Myocyte (in vitro differentiated cells): ENCODE measurements around the gene FBXL16. TPM values are rescaled to one million over a fixed set of nuclear protein-coding genes. Genes with fewer than 3 reads are reported as not detected.
"Not testable (repeated sequence)": the region's sequence is repeated elsewhere in the genome, so short reads cannot be mapped to it uniquely, and the experiment has no call there.

Experiments used
- DNase-seq: peaks from one replicate; pipeline ENCODE4 v3.0.0-alpha.2; 2012; ENCODE audit warnings: low read depth
- polyA plus RNA-seq: library from polyadenylated mRNA; unstranded; fragments of >200 nt; gene quantifications from one replicate; pipeline ENCODE4 v1.2.1, GENCODE V29; 2012; ENCODE audit warnings: missing spikeins
- total RNA-seq: library from RNA; depleted of rRNA; stranded (reverse); fragments of >200 nt; gene quantifications from 2 replicates; pipeline ENCODE4 v1.2.3, GENCODE V29; 2014

Gene FBXL16, protein sequence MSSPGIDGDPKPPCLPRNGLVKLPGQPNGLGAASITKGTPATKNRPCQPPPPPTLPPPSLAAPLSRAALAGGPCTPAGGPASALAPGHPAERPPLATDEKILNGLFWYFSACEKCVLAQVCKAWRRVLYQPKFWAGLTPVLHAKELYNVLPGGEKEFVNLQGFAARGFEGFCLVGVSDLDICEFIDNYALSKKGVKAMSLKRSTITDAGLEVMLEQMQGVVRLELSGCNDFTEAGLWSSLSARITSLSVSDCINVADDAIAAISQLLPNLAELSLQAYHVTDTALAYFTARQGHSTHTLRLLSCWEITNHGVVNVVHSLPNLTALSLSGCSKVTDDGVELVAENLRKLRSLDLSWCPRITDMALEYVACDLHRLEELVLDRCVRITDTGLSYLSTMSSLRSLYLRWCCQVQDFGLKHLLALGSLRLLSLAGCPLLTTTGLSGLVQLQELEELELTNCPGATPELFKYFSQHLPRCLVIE
- total RNA-seq, result 0.21 and 0.51 TPM in 2 replicates
- 0.97 TPM for polyA plus RNA-seq

DNA sequence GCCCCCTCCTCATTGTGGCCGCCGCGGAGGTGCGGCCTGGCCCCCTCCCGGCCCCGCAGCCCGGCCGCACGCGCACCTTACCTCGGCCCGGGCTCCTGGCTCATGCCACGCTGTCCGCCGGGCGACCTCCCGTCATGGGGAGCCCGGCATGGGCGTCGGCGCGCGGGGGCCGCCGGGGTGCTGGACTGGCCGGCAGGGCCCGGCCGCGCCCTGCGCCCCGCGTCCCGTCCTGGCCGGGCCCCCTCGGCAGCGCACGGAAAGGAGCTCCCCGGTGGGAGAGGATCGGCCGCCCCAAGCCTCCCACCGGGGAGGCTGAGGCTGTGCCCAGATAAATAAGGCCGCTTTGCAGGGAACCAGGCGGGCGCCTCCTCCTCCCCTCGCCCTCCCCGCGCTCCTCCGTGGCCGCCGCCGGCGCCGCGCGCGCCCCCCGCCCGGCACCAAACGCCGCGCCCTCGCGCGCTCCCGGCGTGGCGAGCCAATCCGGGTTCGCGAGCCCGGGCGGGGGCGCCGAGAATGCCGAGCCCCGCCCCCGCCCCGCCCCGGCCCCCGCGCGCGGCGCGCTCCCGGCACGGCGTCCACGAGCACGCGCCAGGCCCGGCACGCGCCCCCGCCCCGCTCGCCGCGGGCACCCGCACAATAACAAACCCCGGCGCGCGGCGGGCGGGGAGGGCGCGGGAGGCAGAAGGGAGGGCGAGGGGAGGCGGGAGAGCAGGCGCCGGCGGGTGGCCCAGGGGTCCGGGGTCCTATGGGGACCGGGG is at the start of gene FBXL16:
FBXL16 (minus strand) TSS at position 371 of the 758 bp plus-strand sequence. CDS start 8,396 bp downstream, outside the sequence.
- DNase-seq, result no peak

DNA sequence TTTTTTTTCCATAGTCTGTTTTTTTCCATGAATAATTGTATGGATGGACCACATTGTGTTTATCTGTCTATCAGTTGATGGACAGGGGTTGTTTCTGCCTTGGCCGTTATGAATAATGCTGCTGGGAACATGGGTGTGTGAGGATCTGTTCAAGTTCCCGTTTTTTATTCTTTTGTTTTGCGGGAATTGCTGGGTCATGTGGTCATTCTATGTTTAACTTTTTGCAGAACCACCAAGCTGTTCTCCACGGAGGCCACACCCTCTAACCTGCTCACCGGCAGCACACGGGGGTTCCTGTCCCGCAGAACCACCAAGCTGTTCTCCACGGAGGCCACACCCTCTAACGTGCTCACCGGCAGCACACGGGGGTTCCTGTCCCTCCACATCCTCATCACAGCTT is 49.1 kb upstream of the FBXL16 start:
- no peak for DNase-seq

DNA sequence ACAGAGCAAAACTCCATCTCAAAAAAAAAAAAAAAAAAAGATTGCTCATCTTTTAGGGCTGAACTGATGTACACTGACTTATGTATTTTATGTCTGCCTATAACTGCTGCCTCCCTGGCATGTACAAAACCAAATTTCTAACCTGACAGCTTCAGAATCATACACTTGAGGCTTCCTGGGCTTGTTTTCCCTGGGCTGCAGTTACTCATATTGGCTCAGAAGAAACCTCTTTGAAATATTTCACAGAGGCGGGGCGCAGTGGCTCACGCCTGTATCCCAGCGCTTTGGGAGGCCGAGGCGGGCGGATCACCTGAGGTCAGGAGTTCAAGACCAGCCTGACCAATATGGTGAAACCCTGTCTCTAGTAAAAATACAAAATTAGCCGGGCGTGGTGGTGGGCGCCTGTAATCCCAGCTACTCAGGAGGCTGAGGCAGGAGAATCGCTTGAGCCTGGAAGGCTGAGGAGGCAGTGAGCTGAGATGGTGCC is 48.6 kb upstream of the FBXL16 start:
- DNase-seq, result not testable (repeated sequence)

DNA sequence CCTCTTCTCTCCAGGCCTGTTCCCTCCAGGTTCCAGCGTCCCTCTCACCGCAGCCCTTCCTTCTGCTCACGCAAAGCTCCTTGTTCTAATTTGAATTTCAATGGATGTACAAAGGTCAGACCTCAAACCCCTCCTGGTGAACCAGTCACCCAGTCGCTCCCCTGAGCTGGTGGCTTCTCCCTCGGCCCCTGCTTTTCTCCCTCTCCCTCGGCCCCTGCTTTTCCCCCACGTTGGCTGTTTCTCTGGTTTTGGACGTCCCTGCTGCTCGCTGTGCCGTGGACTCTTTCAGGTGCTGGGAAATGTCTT is 46.4 kb upstream of the FBXL16 start:
- no peak for DNase-seq

DNA sequence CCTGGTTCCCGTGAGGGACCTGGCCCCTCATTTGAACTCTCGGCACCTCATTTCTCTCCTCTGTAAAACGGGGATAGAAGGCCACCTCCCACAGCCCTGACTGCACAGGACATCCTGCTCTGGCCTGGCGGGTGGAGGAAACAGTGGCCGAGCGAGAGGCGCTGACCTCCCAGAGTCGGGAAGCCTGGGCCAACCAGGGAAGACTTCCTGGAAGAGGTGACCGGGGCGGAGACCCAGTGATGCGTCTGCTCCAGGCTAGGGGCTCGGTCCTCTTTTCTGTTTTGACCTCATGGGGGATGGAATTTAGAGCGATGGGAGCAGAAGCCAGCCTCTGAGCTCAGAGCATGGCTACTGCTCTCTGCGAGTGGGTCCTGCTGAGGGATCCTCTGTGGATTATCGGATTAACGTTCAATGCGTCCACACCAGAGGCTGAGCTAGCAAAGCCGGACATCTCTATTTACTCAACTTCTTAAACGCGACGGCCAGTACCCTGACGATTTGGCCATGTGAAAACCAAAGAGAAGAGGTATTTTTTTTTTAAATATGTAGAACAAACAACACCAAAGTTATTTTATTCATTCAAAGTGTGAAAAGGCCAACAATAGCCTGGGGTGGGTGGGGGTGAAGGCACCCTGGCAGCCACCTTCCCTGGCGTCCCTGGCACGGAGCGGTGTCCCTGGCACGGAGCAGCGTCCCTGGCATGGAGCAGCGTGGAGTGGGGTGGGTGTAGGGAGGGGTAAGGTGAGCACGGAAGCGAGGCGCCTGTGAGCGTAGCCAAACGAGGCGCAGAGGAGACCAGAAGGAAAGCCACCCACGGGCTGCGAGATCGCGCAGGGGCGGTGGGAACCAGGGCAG is 45.8 kb upstream of the FBXL16 start:
- DNase-seq, result no peak

GRCh38 chr16:750485-750884 is 44.9 kb upstream of the FBXL16 start:
- no peak for DNase-seq

- DNase-seq, result peak; percentile 30
Observed at GRCh38 chr16:749010-749409, 43.4 kb upstream of the FBXL16 start.

- no peak for DNase-seq
Observed at GRCh38 chr16:747978-748746, 42.6 kb upstream of the FBXL16 start.

DNA sequence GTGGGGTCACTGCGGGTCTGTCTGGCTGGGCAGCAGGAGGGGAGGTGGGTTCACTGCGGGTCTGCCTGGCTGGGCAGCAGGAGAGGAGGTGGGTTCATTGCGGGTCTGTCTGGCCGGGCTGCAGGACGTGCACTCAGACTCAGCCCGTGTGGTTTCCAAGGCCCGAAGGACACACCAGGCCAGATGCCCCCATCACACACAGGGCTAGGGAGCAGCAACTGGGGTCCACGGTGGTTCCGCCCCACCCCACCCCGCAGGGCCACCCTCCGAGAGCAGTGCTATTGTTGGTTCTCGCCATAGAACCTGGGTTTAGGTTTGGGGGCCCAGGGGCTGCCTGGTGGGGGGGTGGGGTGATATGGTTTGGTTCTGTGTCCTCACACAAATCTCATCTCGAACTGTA is 41.0 kb upstream of the FBXL16 start:
- no peak for DNase-seq

- DNase-seq, result no peak
Observed at GRCh38 chr16:745739-746138, 40.1 kb upstream of the FBXL16 start.

GRCh38 chr16:743794-744500 is 38.3 kb upstream of the FBXL16 start:
- no peak for DNase-seq

- not testable (repeated sequence) for DNase-seq
Observed at GRCh38 chr16:742894-743293, 37.3 kb upstream of the FBXL16 start.

GRCh38 chr16:741986-742629 is 36.5 kb upstream of the FBXL16 start:
- DNase-seq, result no peak

DNA sequence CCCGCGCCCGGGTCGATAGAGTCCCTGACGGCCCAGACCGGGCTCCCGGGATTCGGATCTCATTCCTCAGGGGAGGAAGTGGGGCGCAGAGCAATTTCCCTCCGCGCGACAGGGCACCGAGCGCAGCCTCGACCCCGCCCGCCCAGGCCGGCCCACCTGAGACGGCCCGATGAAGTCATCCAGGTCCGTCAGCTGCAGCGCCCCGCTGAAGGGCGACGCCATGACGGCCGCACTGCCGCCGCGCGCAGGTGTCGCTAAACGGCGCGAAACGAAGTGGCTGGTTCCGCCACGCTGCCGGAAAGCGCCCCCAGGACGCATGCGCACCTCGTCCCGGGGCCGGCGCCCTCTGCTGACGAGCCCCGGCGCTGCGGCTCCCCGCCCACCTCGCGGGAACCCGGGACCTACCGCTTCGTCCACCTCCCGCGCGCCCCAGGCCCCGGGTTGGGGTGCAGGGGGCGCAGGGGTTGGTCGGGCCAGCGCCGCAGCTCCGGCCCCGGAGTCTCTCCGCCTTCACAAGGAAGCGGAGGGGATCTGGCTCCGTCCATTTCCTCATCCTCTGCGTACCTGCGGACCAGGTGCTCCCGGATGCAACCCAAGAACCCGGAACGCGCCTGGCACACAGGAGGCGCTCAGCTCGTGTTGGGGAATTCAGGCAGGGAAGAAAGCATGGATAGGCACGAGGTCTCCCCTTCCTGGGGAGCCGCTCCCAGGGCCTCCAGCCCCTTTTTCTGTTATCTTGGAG is 35.3 kb upstream of the FBXL16 start, which contains the start of gene CIAO3:
CIAO3 (minus strand) TSS at position 234 of the 742 bp plus-strand sequence; CDS start at position 222, 12 bp downstream.
- peak; percentile 89 for DNase-seq

GRCh38 chr16:740459-740763 is 34.8 kb upstream of the FBXL16 start:
- DNase-seq, result no peak

GRCh38 chr16:739560-740458 is 34.2 kb upstream of the FBXL16 start:
- DNase-seq, result no peak

- no peak for DNase-seq
Observed at GRCh38 chr16:736936-737481, 31.4 kb upstream of the FBXL16 start.
